Ovary (tissue), 9 donors: Measurements from ENCODE around the gene SEC23B. TPM values are rescaled to one million over a fixed set of nuclear protein-coding genes. Genes with fewer than 3 reads are reported as not detected.

Experiments used
- DNase-seq, 5 donors: peaks; one replicate each; pipeline ENCODE4 v3.0.0-alpha.2; 2019 to 2020
- H3K27ac ChIP-seq, 2 donors: fragments of 200-600 bp; one replicate each; pipeline versions ENCODE4 v1.5.1 to v1.8.0; 2019 to 2022
- H3K27me3 ChIP-seq: fragments of 200-600 bp; one replicate; pipeline ENCODE4 v1.8.0; 2022
- H3K36me3 ChIP-seq: fragments of 200-600 bp; sonication (generic); one replicate; pipeline ENCODE4 v1.5.1; 2019
- H3K4me1 ChIP-seq: one replicate; pipeline ENCODE4 v1.8.1; 2013; ENCODE audit warnings: mild to moderate bottlenecking, moderate library complexity; ENCODE audit not compliant: insufficient read depth
- H3K4me3 ChIP-seq: fragments of 200-600 bp; sonication (generic); one replicate; pipeline ENCODE4 v1.5.1; 2017
- H3K9me3 ChIP-seq, 2 donors: fragments of 200-600 bp in 1 of 2; sonication (generic) in 1 of 2; one replicate each; pipeline versions ENCODE4 v1.5.1 to v1.8.1; 2013 to 2019; ENCODE audit warnings: mild to moderate bottlenecking in 1 of 2, moderate library complexity in 1 of 2
- CTCF ChIP-seq, 3 donors: fragments of 450-650 bp in 2 of 3; fragments of 200-600 bp in 1 of 3; IDR thresholded peaks; one replicate each; pipeline versions ENCODE4 v1.5.1 to v1.8.0; 2016 to 2022; ENCODE audit warnings: antibody characterized with exemption in 3 of 3, mild to moderate bottlenecking in 1 of 3
- EP300 ChIP-seq: sonication (generic); formaldehyde crosslinking; IDR thresholded peaks from one replicate; pipeline ENCODE4 v1.6.1; 2017; ENCODE audit warnings: antibody characterized with exemption
- POLR2A ChIP-seq: fragments of 450-650 bp; IDR thresholded peaks from one replicate; pipeline ENCODE4 v1.6.1; 2017; ENCODE audit warnings: antibody characterized with exemption, mild to moderate bottlenecking, moderate library complexity
- WGBS, 3 donors: extraction: QIAGEN DNeasy Blood & Tissue Kit in 1 of 3; methylation state at CpG; one replicate each; pipeline versions ENCODE4 v1.1.5 to v1.1.7; 2013 to 2017; 5-methylcytosine and 5-hydroxymethylcytosine counted together
- intact Hi-C, 4 donors: fragments of 100-400 bp; cut with DNase I; formaldehyde crosslinking; loops; one replicate each; pipeline versions ENCODE4 v1.11.0 to v1.15.1; 2022 to 2023
- polyA plus RNA-seq, 2 donors: library from polyadenylated mRNA; stranded (reverse); fragments of 200-250 nt in 1 of 2; fragments of 350-450 nt in 1 of 2; fragmentation: Illumina TruSeq in 1 of 2; extraction: RNeasy Lipid Tissue Mini Kit (QIAGEN cat#74804) in 1 of 2; gene quantifications; one replicate each; pipeline ENCODE4 v1.2.3, GENCODE V29; 2013 to 2014
- total RNA-seq, 7 donors: library from RNA; depleted of rRNA in 2 of 7; stranded (reverse); fragments of >200 nt in 2 of 7; fragmentation: NEBNext Ultra II Directional in 3 of 7; extraction: Animal tissue kit (Norgen Biotek cat#: 25700) in 3 of 7; gene quantifications; one replicate each; pipeline versions ENCODE4 v1.1.0 to v1.2.4, GENCODE V29; 2016 to 2023
- donor health status: DM: no; HTN: no; CAD: no; lungs with moderate emphysema.
- donor health status: DM: no; HTN: no; CAD: no.
- donor health status: Bipolar disorder and iron deficiency.
- donor health status: DM: yes; HTN: yes; CAD: no.
- donor health status: DM: no; HTN: no; CAD: no.
- donor health status: DM: yes; HTN: yes; CAD: no.

The SEC23B gene
- total and polyA plus RNA-seq, 9 donors, result 11.2 to 48.0 (median 35.9) TPM

GRCh38 chr20:18527339-18527738 is 19.6 kb downstream of the SEC23B start:
- no peaks in the 10 kb centered on the region for H3K9me3 ChIP-seq
- DNase-seq, result no peak
- no peaks in the 10 kb centered on the region for H3K4me1 ChIP-seq
- no peak overlapping the region for H3K4me3 ChIP-seq
- no peaks in the 10 kb centered on the region for H3K27me3 ChIP-seq
- TF ChIP-seq EP300 (no peak), CTCF (IDR thresholded peaks at IDR 0.05) (no peak), POLR2A (no peak)
- intact Hi-C loops, result no loop called here
- 88 to 91% (median 91%) methylated on average over 2 of the region's 2 CpGs for WGBS, 3 donors
- H3K27ac ChIP-seq, result no peak overlapping the region
- no peaks in the 10 kb centered on the region for H3K36me3 ChIP-seq

- Histone ChIP-seq H3K4me3 (no peak overlapping the region), H3K27ac (no peak overlapping the region), H3K27me3 (no peaks in the 10 kb centered on the region), H3K9me3 (no peaks in the 10 kb centered on the region), H3K4me1 (no peaks in the 10 kb centered on the region), H3K36me3 (no peaks in the 10 kb centered on the region)
- WGBS, 3 donors, result 94 to 98% (median 95%) methylated on average over 2 of the region's 2 CpGs
- intact Hi-C loops, result no loop called here
- DNase-seq, result no peak
- TF ChIP-seq EP300 (no peak), POLR2A (no peak), CTCF (IDR thresholded peaks at IDR 0.05) (no peak)
These were observed 20.1 kb downstream of the SEC23B start for GRCh38 chr20:18527836-18528235.

GRCh38 chr20:18529041-18529440 is 21.3 kb downstream of the SEC23B start:
- no peak for DNase-seq
- no peak overlapping the region for H3K4me3 ChIP-seq
- no peaks in the 10 kb centered on the region for H3K4me1 ChIP-seq
- no peaks in the 10 kb centered on the region for H3K36me3 ChIP-seq
- no peaks in the 10 kb centered on the region for H3K27me3 ChIP-seq
- intact Hi-C loops, result no loop called here
- no peak for TF ChIP-seq EP300
- TF ChIP-seq CTCF (IDR thresholded peaks at IDR 0.05), result no peak
- no peak overlapping the region for H3K27ac ChIP-seq
- no peaks in the 10 kb centered on the region for H3K9me3 ChIP-seq

GRCh38 chr20:18532626-18533025 is 24.9 kb downstream of the SEC23B start:
- no peak for TF ChIP-seq CTCF (IDR thresholded peaks at IDR 0.05)
- TF ChIP-seq EP300, result no peak
- Histone ChIP-seq H3K4me1 (no peaks in the 10 kb centered on the region), H3K27ac (no peak overlapping the region), H3K36me3 (no peaks in the 10 kb centered on the region), H3K9me3 (no peaks in the 10 kb centered on the region), H3K27me3 (no peaks in the 10 kb centered on the region), H3K4me3 (no peak overlapping the region)
- DNase-seq, result no peak
- WGBS, 3 donors, result 85 to 96% (median 94%) methylated on average over 6 of the region's 6 CpGs
- intact Hi-C loops, result no loop called here

GRCh38 chr20:18533491-18533890 is 25.8 kb downstream of the SEC23B start:
- Histone ChIP-seq H3K9me3 (no peaks in the 10 kb centered on the region), H3K27me3 (no peaks in the 10 kb centered on the region), H3K4me3 (no peak overlapping the region), H3K36me3 (no peaks in the 10 kb centered on the region), H3K4me1 (no peaks in the 10 kb centered on the region), H3K27ac (no peak overlapping the region)
- intact Hi-C loops, result no loop called here
- DNase-seq, result no peak
- 41 to 71% (median 55%) methylated on average over 1 of the region's 1 CpG for WGBS, 3 donors
- no peak for TF ChIP-seq EP300
- no peak for TF ChIP-seq POLR2A
- no peak for TF ChIP-seq CTCF (IDR thresholded peaks at IDR 0.05)
